ENCODE data around the gene POLK. TPM values are rescaled to one million over a fixed set of nuclear protein-coding genes. Genes with fewer than 3 reads are reported as not detected.

POLK gene
- total and polyA plus RNA-seq, 2 of the 8 experiments (the other 6 are each of a cell fraction or from before 2014, with no cell fraction given) = 2.0 to 9.0 TPM

DNA sequence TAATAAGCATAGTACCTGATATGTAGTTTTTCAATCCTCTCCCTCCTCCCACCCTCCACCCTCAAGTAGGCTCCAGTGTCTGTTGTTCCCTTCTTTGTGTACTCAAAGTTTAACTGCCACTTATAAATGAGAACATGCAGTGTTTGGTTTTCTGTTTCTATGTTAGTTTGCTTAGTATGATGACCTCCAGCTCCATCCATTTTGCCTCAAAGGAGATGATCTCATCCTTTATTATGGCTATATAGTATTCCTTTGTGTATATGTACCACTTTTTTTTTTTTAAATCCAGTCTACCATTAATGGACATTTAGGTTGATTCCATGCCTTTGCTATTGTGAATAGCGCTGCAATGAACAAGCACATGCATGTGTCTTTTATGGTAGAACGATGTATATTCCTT lies 20.5 kb downstream of the POLK start:
- DNase-seq (ENCODE audit: low read depth in 1 of 2, low spot score in 2 of 2) (no peak), FAIRE-seq (no peak)
- Histone ChIP-seq H3K14ac (ENCODE audit: insufficient read length) (no peak overlapping the region), H3K4me1 (replicated peaks in 1 of 4; ENCODE audit: control insufficient read depth in 3 of 4, insufficient read depth in 4 of 4, low read length in 3 of 4) (peaks cover 0 to 6% (median 4%) of the 10 kb centered on the region in 4 experiments; a peak in 4 of 7 replicates), H3K36me3 (ENCODE audit: control insufficient read depth in 2 of 4, insufficient read depth in 4 of 4, low read length in 3 of 4) (no peaks in the 10 kb centered on the region), H2BK15ac (ENCODE audit: low read length) (no peak overlapping the region), H2AK5ac (ENCODE audit: low read depth, low read length) (no peak overlapping the region), H3K9ac (replicated peaks in 1 of 4; ENCODE audit: extremely low read depth in 1 of 4, low read depth in 3 of 4, low read length in 3 of 4) (no peak overlapping the region), H3K23me2 (ENCODE audit: low read depth, low read length) (no peaks in the 10 kb centered on the region), H3K4ac (replicated peaks; ENCODE audit: insufficient read length, low read depth, low read length) (no peak overlapping the region), H2BK120ac (replicated peaks; ENCODE audit: low read depth, low read length) (no peak overlapping the region), H3K9me3 (ENCODE audit: insufficient read depth in 2 of 2, low read depth in 1 of 2, low read length in 1 of 2) (no peaks in the 10 kb centered on the region), H3K27me3 (replicated peaks in 1 of 4; ENCODE audit: control insufficient read depth in 3 of 4, extremely low read depth in 1 of 4, insufficient read depth in 3 of 4, low read length in 3 of 4) (no peaks in the 10 kb centered on the region), H3K79me1 (ENCODE audit: low read depth, low read length) (peaks cover 2% of the 10 kb centered on the region; the same call in 1 of the 2 replicates), H2BK5ac (ENCODE audit: low read depth, low read length) (no peak overlapping the region), H3K4me3 (ENCODE audit: extremely low read depth in 1 of 4, insufficient read depth in 2 of 4, low read depth in 3 of 4, low read length in 4 of 4) (no peak overlapping the region), H3K27ac (ENCODE audit: low read depth, low read length) (no peak overlapping the region), H3K4me2 (ENCODE audit: insufficient read depth in 1 of 2, low read depth in 2 of 2, low read length in 2 of 2) (no peak overlapping the region), H3K18ac (ENCODE audit: extremely low read depth, low read length) (no peak overlapping the region), H3K23ac (ENCODE audit: insufficient read length) (no peak overlapping the region), H3K56ac (replicated peaks; ENCODE audit: insufficient read length, low read depth, low read length) (no peak overlapping the region), H4K91ac (replicated peaks; ENCODE audit: insufficient read length, low read length) (no peak overlapping the region), H2BK12ac (ENCODE audit: low read depth, low read length) (no peak overlapping the region), H2BK20ac (ENCODE audit: low read length) (no peak overlapping the region), H4K20me1 (replicated peaks in 1 of 2; ENCODE audit: control insufficient read depth in 1 of 2, insufficient read depth in 2 of 2, low read length in 2 of 2) (peaks cover 0 to 3% of the 10 kb centered on the region in 2 experiments), H4K8ac (ENCODE audit: extremely low read depth, insufficient read depth, low read length) (no peak overlapping the region), H4K5ac (ENCODE audit: insufficient read length, low read depth, low read length) (no peak overlapping the region), H2AFZ (ENCODE audit: low read length) (no peak overlapping the region), H3K79me2 (ENCODE audit: control insufficient read depth in 1 of 2, insufficient read depth in 2 of 2, low read length in 2 of 2) (peaks cover 0 to under 1% of the 10 kb centered on the region in 2 experiments; a peak in 1 of 4 replicates)
- POLR2A ChIA-PET (ENCODE audit: partially characterized antibody) = no interaction called here
- 88% methylated on average over 2 of the region's 2 CpGs; no CpG with 5 or more reads in 1 of the 2 experiments for WGBS, 2 experiments (ENCODE audit: extremely low coverage in 1 of 2, insufficient coverage in 1 of 2, insufficient read length in 1 of 2, insufficient replicate concordance in 2 of 2, low coverage in 1 of 2, low lambda C conversion rate in 2 of 2, missing lambda C conversion rate in 1 of 2)
- CTCF ChIA-PET (ENCODE audit: partially characterized antibody) = no interaction called here
